GM23248 (cell line): ENCODE measurements around the gene ULK4.

Experiments
- EZH2 ChIP-seq: fragments of 200-600 bp; sonication (generic); IDR thresholded peaks from 2 replicates; pipeline ENCODE4 v1.6.1; 2018; ENCODE audit warnings: antibody characterized with exemption, mild to moderate bottlenecking; ENCODE audit not compliant: insufficient read depth, poor library complexity, severe bottlenecking
- EZH2phosphoT487 ChIP-seq: fragments of 200-600 bp; sonication (generic); IDR thresholded peaks from 2 replicates; pipeline ENCODE4 v1.6.1; 2018; ENCODE audit warnings: antibody characterized with exemption, moderate library complexity, mild to moderate bottlenecking, low read depth; ENCODE audit not compliant: insufficient read depth

DNA sequence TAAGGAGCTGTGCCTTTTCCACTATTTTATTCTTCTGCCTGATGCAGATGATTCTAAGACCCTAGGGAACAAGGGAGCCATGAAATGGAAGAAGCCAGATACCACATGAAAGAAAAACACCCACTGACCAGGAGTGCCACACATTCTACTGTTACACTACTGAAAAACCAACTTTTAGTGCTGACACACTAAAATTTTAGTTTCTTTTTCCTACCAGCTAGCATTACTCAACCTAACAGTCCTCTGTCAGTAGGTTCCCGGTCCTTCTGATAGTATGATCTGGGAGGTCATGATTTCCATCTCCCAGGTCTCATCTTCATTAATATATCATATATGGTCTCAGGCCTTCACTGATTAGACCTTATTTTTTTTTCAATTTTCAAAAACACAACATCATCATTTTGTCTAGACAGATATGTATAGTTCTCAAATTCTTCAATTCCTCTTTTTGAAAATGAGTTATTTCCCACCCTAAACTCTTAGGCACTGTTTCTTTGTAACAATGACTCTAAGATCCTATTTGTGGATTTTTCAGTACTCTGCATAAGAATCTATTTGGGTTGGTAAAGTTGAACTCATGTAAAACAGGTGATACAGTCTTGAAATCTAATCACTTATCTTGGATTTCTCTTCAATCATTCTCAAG lies 440.8 kb downstream of the ULK4 start:
- TF ChIP-seq EZH2 (no peak), EZH2phosphoT487 (no peak)
